Ishikawa (cell line): Measurements from ENCODE around the gene TTC27.

Experiments
- CEBPB ChIP-seq: IDR thresholded peaks from 2 replicates; pipeline ENCODE4 v1.6.1; 2012
- CREB1 ChIP-seq: IDR thresholded peaks from 2 replicates; pipeline ENCODE4 v1.6.1; 2012; ENCODE audit warnings: low read depth
- EGR1 ChIP-seq: IDR thresholded peaks from 2 replicates; pipeline ENCODE4 v1.6.1; 2012
- EP300 ChIP-seq: IDR thresholded peaks from 2 replicates; pipeline ENCODE4 v1.6.1; 2012; ENCODE audit warnings: borderline replicate concordance
- FOXM1 ChIP-seq: IDR thresholded peaks from 2 replicates; pipeline ENCODE4 v1.6.1; 2012; ENCODE audit warnings: low read depth, borderline replicate concordance
- MAX ChIP-seq: IDR thresholded peaks from 2 replicates; pipeline ENCODE4 v1.6.1; 2012
- NFIC ChIP-seq: IDR thresholded peaks from 2 replicates; pipeline ENCODE4 v1.6.1; 2012
- RAD21 ChIP-seq: IDR thresholded peaks from 2 replicates; pipeline ENCODE4 v1.6.1; 2012; ENCODE audit warnings: low read depth
- REST ChIP-seq: IDR thresholded peaks from 2 replicates; pipeline ENCODE4 v1.6.1; 2012; ENCODE audit warnings: low read depth, mild to moderate bottlenecking
- TAF1 ChIP-seq: IDR thresholded peaks from 2 replicates; pipeline ENCODE4 v1.6.1; 2012; ENCODE audit warnings: low read depth, mild to moderate bottlenecking
- TCF12 ChIP-seq: IDR thresholded peaks from 2 replicates; pipeline ENCODE4 v1.6.1; 2012; ENCODE audit warnings: low read depth
- TEAD4 ChIP-seq: IDR thresholded peaks from 2 replicates; pipeline ENCODE4 v1.6.1; 2012
- YY1 ChIP-seq: IDR thresholded peaks from 2 replicates; pipeline ENCODE4 v1.6.1; 2012; ENCODE audit warnings: low read depth
- ZBTB7A ChIP-seq: IDR thresholded peaks from 2 replicates; pipeline ENCODE4 v1.6.1; 2012; ENCODE audit warnings: low read depth
- TF ChIP-seq, protein P1 (sequence below): IDR thresholded peaks from 2 replicates; pipeline ENCODE4 v1.6.1; 2012

The TTC27 gene

GRCh38 chr2:32680942-32681341 is 53.1 kb downstream of the TTC27 start:
- no peak for TF ChIP-seq EP300
- no peak for TF ChIP-seq RAD21
- TF ChIP-seq MAX = no peak
- no peak for TF ChIP-seq EGR1
- TF ChIP-seq, protein P1, sequence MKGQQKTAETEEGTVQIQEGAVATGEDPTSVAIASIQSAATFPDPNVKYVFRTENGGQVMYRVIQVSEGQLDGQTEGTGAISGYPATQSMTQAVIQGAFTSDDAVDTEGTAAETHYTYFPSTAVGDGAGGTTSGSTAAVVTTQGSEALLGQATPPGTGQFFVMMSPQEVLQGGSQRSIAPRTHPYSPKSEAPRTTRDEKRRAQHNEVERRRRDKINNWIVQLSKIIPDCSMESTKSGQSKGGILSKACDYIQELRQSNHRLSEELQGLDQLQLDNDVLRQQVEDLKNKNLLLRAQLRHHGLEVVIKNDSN = no peak
- TF ChIP-seq REST = no peak
- TF ChIP-seq ZBTB7A = no peak
- no peak for TF ChIP-seq TEAD4
- no peak for TF ChIP-seq YY1
- no peak for TF ChIP-seq NFIC
- TF ChIP-seq CEBPB = no peak
- TF ChIP-seq TAF1 = no peak

DNA sequence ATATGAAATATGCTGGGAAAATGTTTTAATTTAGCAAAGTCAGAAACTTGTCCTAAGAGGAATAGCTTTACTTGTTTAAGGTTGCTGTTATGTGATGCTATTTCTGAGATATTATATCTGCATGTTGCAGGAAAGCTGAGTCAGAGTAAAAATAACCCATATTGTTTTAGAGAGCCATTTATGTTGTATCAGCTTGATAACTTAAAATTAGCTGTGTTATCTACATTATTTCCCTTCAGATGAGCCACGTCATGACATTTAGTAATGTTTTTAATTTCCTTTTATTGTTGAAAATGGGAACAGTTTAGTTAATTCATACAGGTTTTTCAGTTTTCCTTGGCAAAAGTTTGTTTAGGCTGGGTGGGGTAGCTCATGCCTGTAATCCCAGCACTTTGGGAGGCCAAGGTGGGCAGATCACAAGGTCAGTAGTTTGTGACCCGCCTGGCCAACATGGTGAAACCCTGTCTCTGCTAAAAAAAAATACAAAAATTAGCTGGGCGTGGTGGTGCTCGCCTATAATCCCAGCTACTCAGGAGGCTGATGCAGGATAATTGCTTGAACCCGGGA is 55.8 kb downstream of the TTC27 start:
- TF ChIP-seq RAD21 (no peak), TAF1 (no peak), YY1 (no peak), TCF12 (no peak)

GRCh38 chr2:32688541-32688940 is 60.7 kb downstream of the TTC27 start:
- TF ChIP-seq CEBPB = no peak
- no peak for TF ChIP-seq FOXM1
- TF ChIP-seq MAX = no peak
- TF ChIP-seq REST = no peak
- TF ChIP-seq YY1 = no peak
- TF ChIP-seq TEAD4 = no peak
- no peak for TF ChIP-seq RAD21
- no peak for TF ChIP-seq NFIC
- TF ChIP-seq TCF12 = no peak
- TF ChIP-seq TAF1 = no peak
- no peak for TF ChIP-seq EGR1
- TF ChIP-seq EP300 = no peak
- TF ChIP-seq, protein P1 = no peak
- TF ChIP-seq CREB1 = no peak
- no peak for TF ChIP-seq ZBTB7A

DNA sequence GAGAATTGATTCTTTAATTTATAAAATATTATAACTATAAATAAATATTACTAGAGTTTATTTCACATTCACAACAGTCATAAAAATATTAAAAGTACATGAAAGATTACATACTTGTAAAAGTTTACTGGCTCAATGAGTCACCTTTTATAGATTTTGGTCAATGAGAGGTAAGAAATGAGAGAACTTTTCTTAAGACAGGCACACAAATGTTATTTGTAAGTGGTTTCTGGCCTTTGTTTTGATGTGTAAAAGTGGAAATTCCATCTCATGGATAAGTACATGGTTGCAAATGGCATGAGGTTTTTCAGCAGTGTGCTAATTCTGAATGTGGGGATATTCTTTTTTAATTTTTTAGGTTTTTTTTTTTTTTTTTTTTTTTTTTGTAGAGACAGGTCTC is 63.8 kb downstream of the TTC27 start:
- TF ChIP-seq FOXM1 = no peak
- TF ChIP-seq EP300 = no peak

DNA sequence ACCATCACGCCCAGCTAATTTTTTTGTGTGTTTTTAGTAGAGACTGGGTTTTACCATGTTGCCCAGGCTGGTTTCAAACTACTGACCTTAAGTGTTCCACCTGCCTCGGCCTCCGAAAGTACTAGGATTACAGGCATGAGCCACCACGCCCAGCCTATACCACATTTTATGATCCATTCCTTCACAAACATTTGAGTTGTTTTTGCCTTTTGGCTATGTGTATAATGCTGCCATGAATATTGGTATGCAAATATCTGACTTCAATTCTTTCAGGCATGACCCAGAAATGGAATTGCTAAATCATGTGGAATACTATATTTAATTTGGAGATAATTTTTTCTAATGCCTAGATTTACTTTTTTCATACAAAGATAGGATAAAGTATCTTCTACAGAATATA is 68.6 kb downstream of the TTC27 start:
- TF ChIP-seq YY1 (no peak), TCF12 (no peak), FOXM1 (no peak), TAF1 (no peak), REST (no peak), MAX (no peak), TEAD4 (no peak), ZBTB7A (no peak), RAD21 (no peak), CEBPB (no peak), EGR1 (no peak), NFIC (no peak), EP300 (no peak), CREB1 (no peak)
- TF ChIP-seq, protein P1 = no peak
